Measurements from ENCODE around the gene SPINT4. TPM values are rescaled to one million over a fixed set of nuclear protein-coding genes. Genes with fewer than 3 reads are reported as not detected.
"Not testable (repeated sequence)": the region's sequence is repeated elsewhere in the genome, so short reads cannot be mapped to it uniquely, and the experiment has no call there.

Gene SPINT4
- total RNA-seq (2014; rRNA removed; shearing (Covaris generic)), result not detected in 2 replicates

DNA sequence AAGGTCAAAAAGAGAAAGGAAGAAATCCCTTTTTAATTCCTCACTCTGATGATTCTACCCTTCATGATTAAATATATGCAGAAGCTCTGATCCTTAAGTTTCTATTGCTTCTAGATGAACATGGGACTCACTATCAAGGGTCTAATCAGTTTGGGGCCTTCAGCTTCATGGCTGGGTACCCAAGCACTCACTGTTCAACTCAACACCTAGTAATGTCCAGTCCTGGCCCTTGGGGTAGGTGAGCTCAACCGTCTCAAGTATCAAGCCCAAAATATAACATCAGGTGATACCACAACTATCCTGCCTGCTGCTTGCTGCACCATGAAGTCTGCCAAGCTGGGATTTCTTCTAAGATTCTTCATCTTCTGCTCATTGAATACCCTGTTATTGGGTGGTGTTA, at the start of gene SPINT4:
Gene SPINT4, plus strand, starts transcription at position 301 of the 400 bp plus-strand sequence. Its CDS starts 21 bp downstream, at position 322.
- H3K27ac ChIP-seq, result no peak within 1 kb of the TSS
- no peaks in the 10 kb centered on the region; the same call in 1 of the 2 replicates for H3K27me3 ChIP-seq (replicated peaks)
- DNase-seq (ENCODE audit: low read depth in 1 of 2, low spot score in 2 of 2), result no peak

DNA sequence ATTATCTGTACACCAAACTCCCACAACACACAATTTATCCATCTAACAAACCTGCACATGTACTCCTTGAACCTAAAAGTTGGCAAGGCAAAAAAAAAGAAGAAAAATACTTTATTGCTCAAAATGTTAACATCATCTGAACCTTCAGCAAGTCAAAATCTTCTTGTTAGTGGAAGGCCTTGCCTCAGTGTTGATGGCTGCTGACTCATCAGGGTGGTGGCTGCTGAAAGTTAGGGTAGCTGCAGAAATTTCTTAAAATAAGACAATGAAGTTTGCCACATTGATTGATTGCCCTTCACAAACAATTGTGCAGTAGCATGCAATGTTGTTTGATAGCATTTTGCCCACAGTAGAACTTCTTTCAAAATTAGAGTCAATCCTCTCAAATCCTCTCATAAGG, 49.4 kb upstream of the SPINT4 start:
- Histone ChIP-seq H3K9me3 (replicated peaks) (no peaks in the 10 kb centered on the region), H3K27me3 (replicated peaks) (peaks cover 4% of the 10 kb centered on the region), H3K27ac (no peak overlapping the region), H3K36me3 (no peaks in the 10 kb centered on the region), H3K4me1 (replicated peaks) (no peaks in the 10 kb centered on the region), H3K4me3 (no peak overlapping the region)
- no peak for DNase-seq (ENCODE audit: low read depth in 1 of 2, low spot score in 2 of 2)

More for the DNA sequence above, at the start of gene SPINT4:
- Histone ChIP-seq H3K4me1 (replicated peaks) (no peaks in the 10 kb centered on the region), H3K4me3 (no peak within 1 kb of the TSS), H3K36me3 (no peaks in the 10 kb centered on the region), H3K9me3 (replicated peaks) (no peaks in the 10 kb centered on the region)

DNA sequence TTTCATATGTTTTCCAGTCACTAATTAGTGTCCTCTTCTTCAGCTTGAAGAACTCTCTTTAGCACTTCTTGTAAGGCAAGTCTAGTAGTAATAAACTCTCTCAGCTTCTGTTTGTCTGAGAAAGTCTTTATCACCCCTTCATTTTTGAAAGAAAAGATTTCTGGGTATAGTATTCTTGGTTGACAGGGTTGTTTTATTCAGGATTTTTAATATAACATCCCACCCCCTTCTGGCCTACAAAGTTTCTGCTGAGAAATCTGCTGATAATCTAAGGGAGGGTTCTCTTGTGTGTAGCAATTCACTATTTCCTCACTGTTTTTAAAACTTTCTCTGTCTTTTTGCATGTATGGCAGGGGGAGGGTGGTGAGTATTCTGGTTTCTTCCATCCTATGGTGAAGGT, 42.5 kb upstream of the SPINT4 start:
- Histone ChIP-seq H3K36me3 (no peaks in the 10 kb centered on the region), H3K4me1 (replicated peaks) (no peaks in the 10 kb centered on the region), H3K4me3 (no peak overlapping the region), H3K27me3 (replicated peaks) (no peaks in the 10 kb centered on the region; the same call in 1 of the 2 replicates), H3K9me3 (replicated peaks) (peaks cover 6% of the 10 kb centered on the region; the same call in 1 of the 2 replicates), H3K27ac (no peak overlapping the region)
- no peak for DNase-seq (ENCODE audit: low read depth in 1 of 2, low spot score in 2 of 2)

DNA sequence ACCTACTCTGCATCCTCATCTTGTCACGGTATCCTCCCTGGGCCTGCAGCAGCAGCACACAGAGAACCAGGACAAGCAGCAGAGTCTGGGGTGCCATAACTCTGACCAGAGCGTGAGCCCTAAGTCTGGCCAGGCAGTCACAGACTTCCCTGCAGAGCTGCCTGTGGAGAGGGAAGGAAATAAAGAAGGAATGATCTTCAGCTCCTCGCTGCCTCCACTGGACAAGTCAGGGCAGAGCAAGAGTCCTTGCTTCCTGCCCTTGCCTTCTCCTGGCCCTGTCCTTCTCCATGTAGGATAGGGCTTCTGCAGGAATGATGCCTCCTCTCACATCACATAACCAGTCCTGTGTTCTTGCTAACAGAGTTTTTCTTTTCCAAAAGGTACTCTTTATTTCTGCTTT, 36.3 kb upstream of the SPINT4 start:
- DNase-seq (ENCODE audit: low read depth in 1 of 2, low spot score in 2 of 2), result no peak
- Histone ChIP-seq H3K36me3 (no peaks in the 10 kb centered on the region), H3K4me1 (replicated peaks) (no peaks in the 10 kb centered on the region), H3K9me3 (replicated peaks) (no peaks in the 10 kb centered on the region), H3K4me3 (no peak overlapping the region), H3K27ac (no peak overlapping the region), H3K27me3 (replicated peaks) (no peaks in the 10 kb centered on the region)

DNA sequence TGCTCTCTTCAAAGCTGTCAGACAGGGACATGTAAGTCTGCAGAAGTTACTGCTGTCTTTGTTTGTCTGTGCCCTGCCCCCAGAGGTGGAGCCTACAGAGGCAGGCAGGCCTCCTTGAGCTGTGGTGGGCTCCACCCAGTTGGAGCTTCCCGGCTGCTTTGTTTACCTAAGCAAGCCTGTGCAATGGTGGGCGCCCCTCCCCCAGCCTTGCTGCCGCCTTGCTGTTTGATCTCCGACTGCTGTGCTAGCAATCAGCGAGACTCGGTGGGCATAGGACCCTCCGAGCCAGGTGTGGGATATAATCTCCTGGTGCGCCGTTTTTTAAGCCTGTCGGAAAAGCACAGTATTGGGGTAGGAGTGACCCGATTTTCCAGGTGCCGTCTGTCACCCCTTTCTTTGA, 28.8 kb upstream of the SPINT4 start:
- not testable (repeated sequence) for H3K9me3 ChIP-seq (replicated peaks); DNase-seq (ENCODE audit: low read depth in 1 of 2, low spot score in 2 of 2); H3K4me1 ChIP-seq (replicated peaks); H3K27ac ChIP-seq; H3K4me3 ChIP-seq; H3K27me3 ChIP-seq (replicated peaks); H3K36me3 ChIP-seq

DNA sequence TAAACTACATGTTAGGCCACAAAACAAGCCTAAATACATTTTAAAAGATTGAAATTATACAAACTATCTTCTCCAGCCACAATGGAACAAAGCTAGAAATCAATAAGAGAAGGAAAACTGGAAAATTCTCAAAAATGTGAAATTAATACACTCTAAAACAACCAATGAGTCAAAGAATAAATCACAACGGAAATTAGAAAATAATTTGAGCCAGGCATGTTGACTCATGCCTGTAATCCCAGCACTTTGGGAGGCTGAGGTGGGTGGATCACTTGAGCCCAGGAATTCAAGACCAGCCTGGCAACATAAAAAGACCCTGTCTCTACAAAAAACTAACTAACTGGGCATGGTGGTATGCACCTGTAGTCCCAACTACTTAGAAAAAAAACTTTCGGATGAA, 26.7 kb upstream of the SPINT4 start:
- no peaks in the 10 kb centered on the region for H3K36me3 ChIP-seq
- 0 out of 2 replicates have a peak, but pooled peaks cover 9% of the 10 kb centered on the region for H3K27me3 ChIP-seq (replicated peaks)
- H3K4me1 ChIP-seq (replicated peaks), result no peaks in the 10 kb centered on the region
- H3K9me3 ChIP-seq (replicated peaks), result no peaks in the 10 kb centered on the region
- no peak overlapping the region for H3K4me3 ChIP-seq
- no peak overlapping the region for H3K27ac ChIP-seq
- no peak for DNase-seq (ENCODE audit: low read depth in 1 of 2, low spot score in 2 of 2)

DNA sequence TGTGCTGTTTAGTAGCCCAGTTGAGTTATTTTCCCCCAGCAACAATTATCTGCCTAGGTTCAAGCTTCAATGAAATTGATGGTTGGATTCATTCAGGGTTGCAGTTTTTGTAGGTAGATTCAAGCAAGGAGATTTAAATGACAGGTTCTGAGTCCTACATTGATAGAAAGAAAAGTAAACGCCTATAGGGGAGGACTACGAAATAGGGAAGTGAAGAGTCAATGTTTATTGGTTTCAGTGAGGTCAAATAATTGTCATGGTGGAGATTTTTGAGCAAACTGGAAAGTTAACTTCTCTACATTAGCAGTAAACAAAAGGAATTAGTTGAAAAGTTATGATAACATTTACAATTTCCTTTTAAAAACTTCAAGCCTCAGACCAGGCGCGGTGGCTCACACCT, 21.0 kb upstream of the SPINT4 start:
- Histone ChIP-seq H3K36me3 (no peaks in the 10 kb centered on the region), H3K27me3 (replicated peaks) (peaks cover 11% of the 10 kb centered on the region; the same call in 1 of the 2 replicates), H3K4me1 (replicated peaks) (no peaks in the 10 kb centered on the region), H3K4me3 (no peak overlapping the region), H3K27ac (no peak overlapping the region), H3K9me3 (replicated peaks) (no peaks in the 10 kb centered on the region)
- no peak for DNase-seq (ENCODE audit: low read depth in 1 of 2, low spot score in 2 of 2)

DNA sequence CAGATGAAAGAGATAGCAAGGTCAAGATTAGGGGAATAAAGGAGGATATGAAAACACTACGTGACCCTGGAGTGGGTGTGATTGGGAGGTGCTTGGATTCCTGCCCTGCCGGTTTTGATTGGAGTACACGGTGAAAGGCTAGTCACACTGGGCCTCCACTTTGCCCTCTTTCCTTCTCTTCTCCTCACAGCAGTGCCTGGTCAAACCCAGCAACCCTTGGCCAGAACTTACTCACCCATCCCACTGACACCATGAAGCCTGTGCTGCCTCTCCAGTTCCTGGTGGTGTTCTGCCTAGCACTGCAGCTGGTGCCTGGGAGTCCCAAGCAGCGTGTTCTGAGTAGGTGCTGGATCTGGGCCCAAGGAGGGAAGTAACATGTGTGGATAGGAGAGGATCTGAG, 20.3 kb upstream of the SPINT4 start, which contains the start of gene WFDC13:
Gene WFDC13, plus strand, starts transcription at position 166 of the 400 bp plus-strand sequence. Its CDS starts 86 bp downstream, at position 252.
- no peak within 1 kb of the TSS for H3K4me3 ChIP-seq
- H3K9me3 ChIP-seq (replicated peaks), result no peaks in the 10 kb centered on the region
- DNase-seq (ENCODE audit: low read depth in 1 of 2, low spot score in 2 of 2), result no peak
- no peak within 1 kb of the TSS for H3K27ac ChIP-seq
- no peaks in the 10 kb centered on the region for H3K36me3 ChIP-seq
- no peaks in the 10 kb centered on the region for H3K4me1 ChIP-seq (replicated peaks)
- H3K27me3 ChIP-seq (replicated peaks), result peaks cover 11% of the 10 kb centered on the region; the same call in 1 of the 2 replicates

DNA sequence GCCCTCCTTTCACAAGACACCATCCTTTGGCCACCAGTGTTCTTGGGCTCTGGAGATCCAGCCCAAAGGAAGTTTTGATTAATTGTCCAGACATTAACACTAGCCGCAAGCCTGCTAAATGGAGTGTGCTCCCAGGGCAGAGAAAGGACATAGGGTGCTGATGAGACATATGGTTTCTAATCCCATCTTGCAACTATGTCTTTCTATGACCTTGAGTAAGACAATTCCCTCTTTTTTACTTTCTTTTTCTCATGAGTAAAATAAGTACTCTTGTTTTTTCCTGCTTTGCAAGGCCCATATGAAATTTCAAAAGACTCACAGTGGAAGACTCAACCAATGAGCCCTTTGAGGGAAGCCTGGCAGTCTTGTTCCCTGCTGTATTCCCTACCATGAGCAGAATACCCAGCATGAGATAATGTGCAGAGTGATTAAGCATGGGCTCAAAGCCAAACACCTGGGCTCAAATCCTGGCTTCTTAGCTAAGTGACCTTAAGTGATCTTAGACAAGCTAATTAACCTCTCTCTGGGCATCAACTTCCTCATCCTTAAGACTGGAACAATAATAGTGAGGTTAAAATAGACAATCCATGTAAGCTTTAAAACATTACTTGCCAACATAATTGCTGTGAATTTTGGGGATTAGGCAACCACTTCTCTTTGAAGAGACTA, 17.0 kb upstream of the SPINT4 start, which contains the start of gene WFDC10B:
Gene WFDC10B, minus strand, starts transcription at position 51 of the 669 bp plus-strand sequence. CDS start 19,027 bp downstream, outside the sequence.
- no peaks in the 10 kb centered on the region for H3K36me3 ChIP-seq
- DNase-seq (ENCODE audit: low read depth in 1 of 2, low spot score in 2 of 2), result no peak
- H3K27ac ChIP-seq, result no peak within 1 kb of the TSS
- H3K27me3 ChIP-seq (replicated peaks), result peaks cover 3% of the 10 kb centered on the region; the same call in 1 of the 2 replicates
- no peaks in the 10 kb centered on the region for H3K4me1 ChIP-seq (replicated peaks)
- no peaks in the 10 kb centered on the region for H3K9me3 ChIP-seq (replicated peaks)
- H3K4me3 ChIP-seq, result no peak within 1 kb of the TSS

DNA sequence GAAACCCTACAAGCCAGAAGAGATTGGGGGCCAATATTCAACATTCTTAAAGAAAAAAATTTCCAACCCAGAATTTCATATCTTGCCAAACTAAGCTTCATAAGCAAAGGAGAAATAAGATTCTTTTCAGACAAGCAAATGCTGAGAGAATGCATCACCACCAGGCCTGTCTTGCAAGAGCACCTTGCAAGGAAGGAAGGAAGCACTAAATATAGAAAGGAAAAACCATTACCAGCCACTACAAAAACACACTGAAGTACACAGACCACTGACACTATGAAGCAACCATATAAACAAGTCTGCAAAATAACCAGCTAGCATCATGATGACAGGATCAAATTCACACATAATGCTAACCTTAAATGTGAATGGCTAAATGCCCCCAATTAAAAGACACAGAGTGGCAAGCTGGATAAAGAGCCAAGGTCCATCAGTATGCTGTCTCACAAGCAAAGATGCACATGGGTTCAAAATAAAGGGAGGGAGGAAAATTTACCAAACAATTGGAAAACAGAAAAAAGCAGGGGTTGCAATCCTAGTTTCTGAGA, 5.9 kb upstream of the SPINT4 start:
- not testable (repeated sequence) for H3K4me3 ChIP-seq; H3K36me3 ChIP-seq; H3K27me3 ChIP-seq (replicated peaks); DNase-seq (ENCODE audit: low read depth in 1 of 2, low spot score in 2 of 2); H3K4me1 ChIP-seq (replicated peaks); H3K27ac ChIP-seq; H3K9me3 ChIP-seq (replicated peaks)

DNA sequence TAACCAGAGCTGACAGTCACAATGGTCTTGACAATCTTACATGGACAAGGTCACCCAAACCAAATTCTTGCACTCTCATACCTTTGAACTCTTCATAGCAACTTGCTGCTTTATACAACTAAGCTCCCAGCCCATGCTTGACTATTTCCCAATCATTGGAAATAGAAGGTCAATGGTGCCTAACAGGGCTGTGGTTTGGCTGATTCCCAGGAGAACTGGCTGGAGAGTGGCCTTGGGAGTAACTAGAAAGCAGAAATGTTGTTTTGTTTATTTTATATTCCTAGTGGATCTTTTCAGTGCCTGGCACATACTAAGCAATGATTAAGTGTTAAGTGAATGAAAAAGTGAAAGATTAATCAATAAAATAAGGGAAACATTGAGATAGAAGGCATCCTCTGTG, 3.0 kb downstream of the SPINT4 start:
- H3K4me1 ChIP-seq (replicated peaks), result no peaks in the 10 kb centered on the region
- no peak overlapping the region for H3K4me3 ChIP-seq
- no peaks in the 10 kb centered on the region; the same call in 1 of the 2 replicates for H3K27me3 ChIP-seq (replicated peaks)
- no peak for DNase-seq (ENCODE audit: low read depth in 1 of 2, low spot score in 2 of 2)
- H3K27ac ChIP-seq, result no peak overlapping the region
- no peaks in the 10 kb centered on the region for H3K9me3 ChIP-seq (replicated peaks)
- no peaks in the 10 kb centered on the region for H3K36me3 ChIP-seq

DNA sequence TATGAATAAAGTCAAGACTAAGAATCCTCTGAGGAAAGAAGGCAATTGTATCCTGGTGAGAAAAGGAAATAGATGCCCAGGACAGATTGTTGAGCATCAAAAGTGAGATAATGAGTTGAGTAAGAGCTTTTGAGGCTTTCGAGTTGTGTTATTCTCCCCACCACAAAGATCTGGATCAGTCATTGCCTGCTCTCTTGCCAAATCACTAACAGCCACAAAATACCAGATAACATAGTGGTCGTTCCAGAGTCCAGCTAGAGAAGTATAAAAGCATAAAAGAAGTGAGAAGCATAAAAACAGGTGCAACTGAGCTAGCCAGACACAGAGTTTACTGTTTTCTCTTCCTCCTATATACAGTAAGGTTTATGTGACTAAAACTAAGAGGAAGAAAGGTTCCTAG, 4.9 kb downstream of the SPINT4 start:
- Histone ChIP-seq H3K27ac (no peak overlapping the region), H3K4me3 (no peak overlapping the region), H3K9me3 (replicated peaks) (no peaks in the 10 kb centered on the region), H3K36me3 (no peaks in the 10 kb centered on the region), H3K4me1 (replicated peaks) (no peaks in the 10 kb centered on the region), H3K27me3 (replicated peaks) (no peaks in the 10 kb centered on the region; the same call in 1 of the 2 replicates)
- DNase-seq (ENCODE audit: low read depth in 1 of 2, low spot score in 2 of 2), result no peak

DNA sequence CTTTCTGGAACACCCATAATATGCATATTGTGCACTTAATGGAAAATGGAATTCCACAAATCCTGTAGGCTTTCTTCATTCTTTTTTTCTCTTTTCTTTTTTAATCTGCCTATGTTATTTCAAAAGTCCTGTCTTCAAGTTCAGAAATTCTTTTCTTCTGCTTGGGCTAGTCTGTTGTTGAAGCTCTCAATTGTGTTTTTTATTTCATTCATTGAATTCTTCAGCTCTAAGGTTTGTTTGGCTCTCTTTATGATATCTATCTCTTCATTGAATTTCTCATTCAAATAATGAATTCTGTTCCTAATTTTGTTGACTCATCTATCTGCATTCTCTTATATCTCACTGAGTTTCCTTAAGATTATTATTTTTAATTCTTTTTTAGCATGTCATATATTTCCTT, 10.1 kb downstream of the SPINT4 start:
- Histone ChIP-seq H3K27ac (no peak overlapping the region), H3K4me3 (no peak overlapping the region), H3K27me3 (replicated peaks) (no peaks in the 10 kb centered on the region), H3K9me3 (replicated peaks) (no peaks in the 10 kb centered on the region), H3K36me3 (no peaks in the 10 kb centered on the region), H3K4me1 (replicated peaks) (no peaks in the 10 kb centered on the region)
- no peak for DNase-seq (ENCODE audit: low read depth in 1 of 2, low spot score in 2 of 2)

DNA sequence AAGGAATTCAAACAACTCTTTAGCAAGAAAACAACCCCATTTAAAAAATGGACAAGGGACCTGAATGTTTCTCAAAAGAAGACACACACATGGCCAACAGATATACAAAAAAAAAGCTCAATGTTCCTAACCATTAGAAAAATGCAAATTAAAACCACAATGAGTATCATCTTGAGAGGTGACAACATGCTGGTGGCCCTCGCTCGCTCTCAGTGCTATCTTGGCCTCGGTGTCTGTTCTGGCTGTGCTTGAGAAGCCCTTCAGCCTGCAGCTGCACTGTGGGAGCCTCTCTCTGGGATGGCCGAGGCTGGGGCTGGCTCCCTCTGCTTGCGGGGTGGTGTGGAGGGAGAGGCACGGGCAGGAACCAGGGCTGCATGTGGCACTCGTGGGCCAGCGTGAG, 13.4 kb downstream of the SPINT4 start:
- no peaks in the 10 kb centered on the region for H3K36me3 ChIP-seq

More for the DNA sequence above, 13.4 kb downstream of the SPINT4 start:
- Histone ChIP-seq H3K27ac (no peak overlapping the region), H3K27me3 (replicated peaks) (no peaks in the 10 kb centered on the region; the same call in 1 of the 2 replicates), H3K4me1 (replicated peaks) (no peaks in the 10 kb centered on the region), H3K4me3 (no peak overlapping the region), H3K9me3 (replicated peaks) (no peaks in the 10 kb centered on the region)
- no peak for DNase-seq (ENCODE audit: low read depth in 1 of 2, low spot score in 2 of 2)
